Putamen (tissue), 1 donor: ENCODE data around the gene IMP3.
"Not testable (repeated sequence)": the region's sequence is repeated elsewhere in the genome, so short reads cannot be mapped to it uniquely, and the experiment has no call there.

ENCODE experiments used
- DNase-seq: peaks from one replicate; pipeline ENCODE4 v3.0.0-alpha.2; 2016; ENCODE audit warnings: low spot score

IMP3 gene

DNA sequence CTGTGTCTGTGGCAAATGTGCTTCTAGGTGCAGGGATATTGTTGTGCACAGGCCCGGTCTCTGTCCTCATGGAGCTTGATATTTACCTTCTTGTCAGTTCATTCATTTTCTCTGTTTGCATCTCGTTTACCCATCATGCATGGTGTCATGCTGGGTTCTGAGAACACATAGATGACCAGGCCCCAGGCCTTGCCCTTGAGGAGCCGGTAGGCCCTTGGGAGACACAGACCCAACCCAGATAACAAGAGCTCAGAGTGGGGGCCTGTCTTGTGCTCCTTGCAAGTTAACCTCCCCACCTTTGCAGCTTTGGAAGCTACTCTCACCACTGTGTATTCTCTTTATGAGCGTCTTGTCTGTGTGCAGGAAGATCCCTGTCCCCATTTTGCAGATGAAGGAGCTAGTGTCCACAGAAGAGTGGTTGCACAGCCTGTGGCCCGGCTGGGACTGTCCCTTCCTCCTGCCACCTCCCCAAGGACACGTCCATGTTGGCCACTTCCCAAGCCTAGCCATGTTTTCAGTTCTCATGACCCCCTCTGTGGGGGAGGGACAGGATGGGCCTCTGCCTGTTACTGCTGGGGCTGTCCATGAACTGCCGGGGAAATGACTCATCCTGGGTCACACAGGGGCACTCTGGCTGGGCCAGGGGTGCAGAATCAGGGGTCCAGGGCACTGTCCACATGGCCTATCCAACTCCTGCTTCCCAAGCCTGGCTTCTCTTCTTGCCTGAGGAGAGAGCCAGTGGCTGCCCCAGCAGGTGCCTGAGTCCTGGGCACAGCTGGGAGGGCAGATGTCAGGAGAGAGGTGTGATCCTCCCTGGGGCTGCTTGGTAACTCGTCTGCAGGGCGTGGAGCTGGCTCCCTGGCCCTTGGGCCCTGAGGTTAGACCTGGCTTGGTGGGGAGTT lies 11.1 kb upstream of the IMP3 start:
- no peak for DNase-seq

DNA sequence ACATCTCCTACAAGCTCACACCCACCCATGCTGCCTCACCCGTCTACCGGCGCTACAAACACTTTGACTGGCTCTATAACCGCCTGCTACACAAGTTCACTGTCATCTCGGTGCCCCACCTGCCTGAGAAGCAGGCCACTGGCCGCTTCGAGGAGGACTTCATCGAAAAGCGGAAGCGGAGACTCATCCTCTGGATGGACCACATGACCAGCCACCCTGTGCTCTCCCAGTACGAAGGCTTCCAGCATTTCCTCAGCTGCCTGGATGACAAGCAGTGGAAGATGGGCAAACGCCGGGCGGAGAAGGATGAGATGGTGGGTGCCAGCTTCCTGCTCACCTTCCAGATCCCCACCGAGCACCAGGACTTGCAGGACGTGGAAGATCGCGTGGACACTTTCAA lies 9.8 kb upstream of the IMP3 start:
- DNase-seq: no peak

DNA sequence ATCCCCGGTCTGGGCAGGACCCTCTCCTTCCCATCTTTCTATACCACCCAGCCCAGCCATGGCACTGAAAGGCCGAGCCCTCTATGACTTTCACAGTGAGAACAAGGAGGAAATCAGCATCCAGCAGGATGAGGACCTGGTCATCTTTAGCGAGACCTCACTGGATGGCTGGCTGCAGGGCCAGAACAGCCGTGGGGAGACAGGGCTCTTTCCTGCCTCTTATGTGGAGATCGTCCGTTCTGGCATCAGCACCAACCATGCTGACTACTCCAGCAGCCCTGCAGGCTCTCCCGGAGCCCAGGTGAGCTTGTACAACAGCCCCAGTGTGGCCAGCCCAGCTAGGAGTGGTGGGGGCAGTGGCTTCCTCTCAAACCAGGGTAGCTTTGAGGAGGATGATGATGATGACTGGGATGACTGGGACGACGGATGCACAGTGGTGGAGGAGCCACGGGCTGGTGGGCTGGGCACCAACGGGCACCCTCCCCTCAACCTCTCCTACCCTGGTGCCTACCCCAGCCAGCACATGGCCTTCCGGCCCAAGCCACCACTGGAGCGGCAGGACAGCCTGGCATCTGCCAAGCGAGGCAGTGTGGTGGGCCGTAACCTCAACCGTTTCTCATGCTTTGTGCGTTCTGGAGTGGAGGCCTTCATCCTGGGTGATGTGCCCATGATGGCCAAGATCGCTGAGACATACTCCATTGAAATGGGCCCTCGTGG lies 9.2 kb upstream of the IMP3 start:
- DNase-seq: no peak

DNA sequence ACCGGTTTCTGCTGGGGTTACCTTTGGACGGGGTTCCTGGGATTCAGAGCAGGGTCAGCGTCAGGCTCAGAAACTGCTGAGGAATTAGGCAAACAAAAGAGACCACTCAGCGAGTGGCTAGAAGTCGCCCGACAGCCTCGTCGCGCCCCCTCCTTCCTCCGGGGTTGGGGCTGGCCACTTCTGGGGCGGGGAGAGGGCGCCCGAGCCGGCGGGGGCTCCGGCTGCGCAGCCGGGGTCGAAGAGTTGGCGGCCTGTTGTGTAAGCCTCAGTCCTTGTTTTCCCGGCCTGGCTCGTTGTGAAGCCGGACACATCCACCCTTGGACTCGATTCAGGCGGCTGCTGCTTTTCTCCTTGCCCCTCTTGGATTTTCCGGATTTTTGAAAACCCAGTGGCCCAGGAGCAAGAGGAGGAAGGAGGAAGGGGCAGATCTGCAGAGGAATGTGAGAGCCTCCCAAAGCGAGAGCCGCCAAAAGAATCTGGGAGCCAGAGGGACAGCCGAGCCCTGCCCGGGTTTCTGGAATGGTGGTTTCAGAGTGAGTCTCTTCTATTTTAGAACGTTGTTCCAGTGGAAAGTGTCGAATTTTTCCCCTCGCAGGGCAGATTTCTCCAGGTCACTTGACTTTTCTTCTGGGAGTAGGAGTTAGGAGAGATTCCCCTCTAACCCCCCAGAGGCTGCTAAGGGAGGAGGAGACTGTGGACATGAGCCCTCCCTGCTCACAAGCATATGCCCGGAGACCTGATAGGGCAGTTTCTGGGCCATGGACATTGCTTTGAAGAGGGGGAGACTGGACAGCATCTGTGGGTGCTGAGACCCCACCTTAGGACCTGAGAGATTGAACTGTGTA lies 8.4 kb upstream of the IMP3 start:
- DNase-seq: no peak

DNA sequence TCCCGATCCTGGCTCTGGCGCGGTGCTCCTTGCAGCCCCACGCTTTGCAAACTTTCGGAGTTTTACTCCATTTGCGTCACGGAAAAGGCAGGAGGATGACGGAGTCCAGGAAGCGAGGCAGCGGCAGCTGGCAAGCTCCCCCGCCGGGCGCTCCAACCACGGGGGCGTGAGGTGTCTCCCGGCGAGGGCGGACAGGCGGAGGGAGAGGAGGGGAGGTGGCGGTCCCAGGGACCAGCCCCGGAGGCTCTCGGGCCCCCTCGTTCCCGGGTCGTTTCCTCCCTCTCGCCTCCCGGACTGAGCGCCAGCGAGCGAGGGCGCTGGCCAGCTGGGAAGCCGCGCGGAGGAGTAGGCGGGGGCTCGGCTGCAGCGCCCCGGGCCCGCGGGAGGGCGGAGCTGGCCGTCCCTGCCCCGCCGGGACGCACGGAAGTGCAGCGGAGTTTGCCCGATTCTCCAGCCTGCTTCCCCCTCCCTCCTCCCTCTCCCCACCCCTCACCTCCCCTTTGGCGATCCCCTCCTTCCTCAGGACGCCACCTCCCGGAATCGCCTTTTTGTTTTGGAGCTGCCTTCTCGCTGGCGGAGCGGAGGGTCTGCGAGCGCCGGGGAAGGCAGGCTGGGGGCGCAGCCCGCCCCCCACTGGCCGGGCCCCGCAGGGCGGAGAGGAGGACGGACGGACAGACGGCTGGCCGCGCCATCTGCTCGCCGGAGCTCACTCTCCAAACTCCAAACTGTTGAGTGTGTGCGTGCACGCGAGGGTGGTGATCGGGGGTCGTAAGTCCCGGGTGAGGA lies 7.5 kb upstream of the IMP3 start, which contains the start of gene SNX33:
Gene SNX33 (plus strand): TSS at position 543 of the 786 bp plus-strand sequence. CDS start 1,191 bp downstream, outside the sequence.
- peak; percentile 64 for DNase-seq

DNA sequence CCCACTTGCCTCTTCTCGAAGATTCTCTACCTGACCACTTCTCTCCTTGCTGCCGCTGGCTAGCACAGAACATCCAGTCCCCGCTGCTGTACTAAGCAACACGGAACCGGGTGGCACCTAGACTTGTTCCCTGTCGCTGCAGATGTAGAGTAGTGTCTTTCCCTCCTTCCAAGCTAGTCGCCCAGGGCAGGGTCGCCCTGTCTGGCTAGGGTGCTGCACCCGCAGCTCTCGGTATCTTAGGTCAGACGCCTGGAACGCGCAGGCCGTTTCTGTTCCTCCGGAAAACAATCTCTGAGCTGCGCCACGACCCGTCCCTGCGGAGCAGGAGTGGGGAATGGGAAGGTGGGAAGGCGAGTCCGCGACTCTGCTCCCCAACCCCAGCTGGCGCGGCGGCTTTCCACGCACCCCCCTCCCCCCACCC lies 6.9 kb upstream of the IMP3 start:
- no peak for DNase-seq

DNA sequence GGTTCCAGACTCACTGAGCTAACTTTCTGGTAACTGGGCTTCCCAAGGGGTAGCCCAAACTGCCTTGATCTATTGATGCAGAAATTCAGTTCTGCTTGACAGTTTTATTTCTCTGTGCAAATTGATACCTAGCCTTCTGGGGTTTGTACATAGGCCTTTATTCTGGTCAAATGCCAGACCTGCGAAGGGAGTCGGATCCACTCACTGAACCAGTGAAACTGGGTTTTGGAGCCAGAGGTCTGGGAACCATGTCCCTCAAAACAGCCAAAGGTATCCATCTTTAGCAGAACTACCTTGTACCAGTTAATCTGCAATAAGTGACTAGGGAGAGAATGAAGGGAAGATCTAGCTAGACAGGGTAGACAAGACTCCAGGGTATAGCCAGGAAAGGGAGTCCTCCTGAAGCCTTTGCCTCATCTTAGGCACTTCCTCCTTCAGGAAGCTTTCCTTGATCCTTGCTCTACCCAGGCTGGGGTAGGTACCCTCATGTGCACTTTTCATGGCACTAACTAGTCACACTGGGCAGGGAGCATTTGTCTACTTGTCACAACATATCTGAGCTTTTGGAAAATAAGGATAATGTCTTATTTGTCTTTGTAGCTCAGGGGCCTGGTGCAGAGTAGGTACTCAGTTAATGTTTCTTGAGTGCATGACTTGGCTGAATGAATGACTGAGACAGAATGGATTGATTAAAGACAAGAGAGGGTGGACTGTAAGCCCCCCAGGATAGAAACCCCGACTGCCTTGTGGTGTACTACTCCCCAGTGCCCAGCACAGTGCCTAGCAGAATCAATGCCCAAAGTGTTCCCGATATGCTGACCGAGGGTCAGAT lies 6.3 kb upstream of the IMP3 start:
- DNase-seq: no peak

DNA sequence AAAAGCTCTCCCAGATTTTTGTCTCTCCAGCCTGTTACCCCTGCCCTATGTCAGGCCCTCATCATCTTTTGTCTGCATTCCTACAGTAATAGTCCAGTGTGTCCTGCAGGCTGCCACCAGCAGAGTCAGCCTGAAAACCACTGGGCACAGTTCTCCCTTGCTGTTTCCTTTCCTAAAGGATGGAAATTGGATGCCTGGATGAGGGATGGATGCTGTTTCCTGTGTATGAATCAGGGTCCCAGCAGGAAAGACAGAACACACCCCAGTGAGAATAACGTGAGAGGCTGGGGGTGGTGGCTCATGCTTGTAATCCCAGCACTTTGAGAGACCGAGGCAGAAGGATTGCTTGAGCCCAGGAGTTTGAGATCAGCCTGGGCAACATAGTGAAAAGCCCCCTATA lies 4.4 kb upstream of the IMP3 start:
- DNase-seq: no peak

DNA sequence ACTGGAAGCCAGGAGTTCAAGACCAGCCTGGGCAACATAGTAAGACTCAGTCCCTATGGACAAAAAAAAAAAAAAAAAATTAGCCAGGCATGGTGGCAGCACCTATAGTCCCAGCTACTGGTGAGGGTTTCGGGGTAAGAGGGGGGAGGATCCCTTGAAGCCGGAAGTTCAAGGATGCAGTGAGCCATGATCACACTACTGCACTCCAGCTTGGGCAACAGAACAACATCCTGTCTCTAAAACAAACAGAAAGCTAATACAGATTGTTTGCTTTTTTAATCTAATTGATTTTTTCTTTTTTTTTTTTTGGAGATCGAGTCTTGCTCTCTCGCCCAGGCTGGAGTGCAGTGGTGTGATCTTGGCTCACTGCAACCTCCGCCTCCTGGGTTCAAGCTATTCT lies 1.6 kb upstream of the IMP3 start:
- no peak for DNase-seq

DNA sequence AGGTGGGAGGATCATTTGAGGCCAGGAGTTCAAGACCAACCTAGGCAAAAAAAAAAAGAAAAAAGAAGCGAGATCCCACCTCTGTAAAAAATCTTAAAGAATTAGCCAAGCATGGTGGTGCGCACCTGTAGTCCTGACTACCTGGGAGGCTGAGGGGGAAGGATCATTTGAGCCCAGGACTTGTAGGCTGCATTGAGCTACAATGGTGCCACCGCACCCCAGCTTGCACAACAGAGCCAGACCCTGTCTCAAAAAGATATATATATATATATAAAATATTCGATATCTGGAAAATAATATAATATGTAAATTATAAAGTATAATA lies 1.1 kb upstream of the IMP3 start:
- DNase-seq: no peak

DNA sequence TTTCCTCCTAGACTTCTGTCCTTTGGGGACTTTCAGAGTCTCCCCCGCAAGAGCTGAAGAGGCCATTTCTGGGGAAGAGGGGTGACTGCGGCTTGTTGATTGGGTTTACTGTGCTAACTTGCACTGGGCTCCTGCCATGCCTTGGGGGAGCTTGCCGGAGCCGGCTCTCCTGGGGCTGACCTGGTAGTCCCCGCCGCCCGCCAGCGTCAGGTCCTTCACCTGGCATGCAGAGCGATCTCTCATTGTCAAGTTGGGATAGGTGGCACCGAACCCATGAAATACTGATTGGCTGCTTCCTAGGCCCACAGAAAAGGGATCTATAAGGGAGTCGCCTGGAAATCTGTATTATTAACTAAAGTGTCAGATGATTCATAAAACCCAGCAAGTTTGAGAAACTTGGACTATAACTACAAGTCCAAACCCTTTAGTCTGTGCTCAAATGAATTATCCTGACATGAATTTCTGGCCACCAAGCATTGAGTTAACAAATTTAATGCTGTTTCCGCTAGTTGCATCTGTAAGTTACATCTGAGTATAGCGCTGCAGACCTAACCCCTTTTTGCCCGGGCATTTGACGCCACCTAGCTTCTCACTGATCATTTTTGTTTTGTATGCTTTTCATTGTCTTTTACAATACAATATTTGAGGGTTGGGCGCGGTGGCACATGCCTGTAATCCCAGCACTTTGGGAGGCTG lies 607 bp upstream of the IMP3 start:
- DNase-seq: no peak

DNA sequence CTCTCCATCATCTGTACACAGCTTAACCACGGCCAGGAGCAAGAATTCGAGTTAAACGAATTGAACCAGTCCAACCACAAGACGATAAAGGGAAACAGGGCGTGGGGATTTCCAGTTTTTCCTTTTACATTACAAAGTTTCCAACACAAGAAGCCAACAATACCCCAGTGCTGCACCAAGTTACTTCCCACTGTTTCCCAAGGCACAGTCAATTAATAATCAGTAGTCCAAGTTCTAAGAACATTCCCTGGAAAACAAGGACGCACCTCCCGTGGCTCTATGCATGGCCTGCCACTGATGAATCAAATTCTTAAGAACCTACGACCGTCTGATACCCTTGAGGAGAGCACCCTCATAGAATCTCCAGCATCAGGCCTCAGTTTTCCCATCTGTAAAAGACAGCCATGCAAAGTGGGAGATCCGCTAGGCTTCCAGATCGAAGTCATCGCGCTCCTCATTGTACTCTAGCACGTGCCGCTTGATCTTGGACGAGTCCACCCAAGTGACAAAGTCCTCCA lies 774 bp downstream of the IMP3 start:
- no peak for DNase-seq

DNA sequence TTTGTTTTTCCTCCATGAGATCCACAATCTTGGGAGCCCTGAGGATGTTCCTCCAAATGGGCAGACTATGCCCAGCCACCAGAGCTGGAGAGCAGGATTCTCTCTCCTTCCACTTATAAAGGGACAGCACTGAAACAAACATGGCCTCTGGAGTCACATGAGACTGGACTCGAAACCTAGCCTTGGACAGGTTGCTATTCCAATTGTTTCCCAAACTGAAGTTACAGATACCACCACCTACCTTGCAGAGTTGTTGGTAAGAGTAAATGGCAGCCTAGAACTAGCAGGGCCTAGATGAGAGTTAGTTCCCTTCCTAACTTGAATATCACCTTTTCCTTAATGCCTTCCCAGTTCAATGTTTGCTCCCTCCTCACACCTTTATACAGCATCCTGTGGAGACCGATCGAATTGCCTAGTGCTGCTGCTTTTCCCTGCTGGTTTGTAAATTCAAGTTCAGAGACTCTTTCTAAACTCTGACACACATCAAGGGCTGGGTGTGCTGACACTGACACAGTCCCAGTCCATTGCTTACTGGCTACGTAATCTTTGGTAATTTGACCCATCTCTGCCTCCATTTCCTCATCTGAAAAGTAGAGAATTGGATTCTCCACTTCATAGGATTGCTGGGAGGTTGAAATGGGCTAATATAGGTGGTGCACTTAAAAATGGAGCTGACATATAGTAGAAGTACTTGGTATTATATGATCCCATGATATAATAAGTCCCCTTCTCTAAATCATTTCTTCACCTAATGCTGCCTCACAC lies 2.6 kb downstream of the IMP3 start:
- no peak for DNase-seq

DNA sequence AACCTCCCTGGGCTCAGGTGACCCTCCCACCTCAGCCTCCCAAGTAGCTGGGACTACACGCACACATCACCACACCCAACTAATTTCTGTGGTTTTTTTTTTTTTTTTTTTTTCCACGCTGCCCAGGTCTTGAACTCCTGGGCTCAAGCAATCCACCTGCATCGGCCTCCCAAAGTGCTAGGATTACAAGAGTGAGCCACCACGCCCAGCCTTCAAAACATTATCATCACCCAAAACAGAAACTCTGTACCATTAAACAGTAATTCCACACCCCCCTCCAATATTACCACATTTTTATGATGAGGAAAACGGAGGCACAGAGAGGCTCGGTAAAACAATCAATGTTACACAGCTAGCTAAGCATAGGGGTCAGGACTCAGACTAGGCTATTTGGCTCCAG lies 4.0 kb downstream of the IMP3 start:
- DNase-seq: no peak

DNA sequence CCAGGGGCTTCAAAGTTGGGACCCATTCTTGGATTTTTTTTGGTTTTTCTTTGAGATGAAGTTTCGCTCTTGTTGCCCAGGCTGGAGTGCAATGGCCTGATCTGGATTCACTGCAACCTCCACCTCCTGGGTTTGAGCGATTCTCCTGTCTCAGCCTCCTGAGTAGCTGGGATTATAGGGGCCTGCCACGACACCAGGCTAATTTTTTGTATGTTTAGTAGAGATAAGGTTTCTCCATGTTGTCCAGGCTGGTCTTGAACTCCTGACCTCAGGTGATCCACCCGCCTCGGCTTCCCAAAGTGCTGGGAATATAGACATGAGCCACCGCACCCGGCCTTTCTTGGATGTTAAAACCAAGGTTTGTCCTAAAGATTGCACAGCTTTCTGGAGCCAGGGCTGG lies 6.1 kb downstream of the IMP3 start:
- not testable (repeated sequence) for DNase-seq

DNA sequence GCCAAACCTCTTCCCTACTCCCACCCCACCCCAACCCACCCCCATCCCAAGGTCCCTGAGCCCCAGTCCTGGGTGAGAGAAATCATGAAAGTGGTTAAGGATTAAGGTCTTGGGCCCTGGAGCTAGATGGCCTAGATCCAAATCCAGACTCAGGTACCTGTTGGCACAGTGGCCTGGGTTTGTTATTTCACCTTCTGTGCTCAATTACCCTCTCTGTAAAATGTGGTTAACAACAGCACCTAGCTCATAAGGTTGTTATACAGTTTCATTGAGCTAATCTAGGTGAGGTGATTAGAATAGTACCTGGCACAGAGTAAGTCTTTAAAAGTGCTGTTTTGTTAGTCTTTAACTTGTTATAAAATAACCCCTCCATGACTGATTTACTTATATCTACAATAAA lies 8.1 kb downstream of the IMP3 start:
- no peak for DNase-seq

DNA sequence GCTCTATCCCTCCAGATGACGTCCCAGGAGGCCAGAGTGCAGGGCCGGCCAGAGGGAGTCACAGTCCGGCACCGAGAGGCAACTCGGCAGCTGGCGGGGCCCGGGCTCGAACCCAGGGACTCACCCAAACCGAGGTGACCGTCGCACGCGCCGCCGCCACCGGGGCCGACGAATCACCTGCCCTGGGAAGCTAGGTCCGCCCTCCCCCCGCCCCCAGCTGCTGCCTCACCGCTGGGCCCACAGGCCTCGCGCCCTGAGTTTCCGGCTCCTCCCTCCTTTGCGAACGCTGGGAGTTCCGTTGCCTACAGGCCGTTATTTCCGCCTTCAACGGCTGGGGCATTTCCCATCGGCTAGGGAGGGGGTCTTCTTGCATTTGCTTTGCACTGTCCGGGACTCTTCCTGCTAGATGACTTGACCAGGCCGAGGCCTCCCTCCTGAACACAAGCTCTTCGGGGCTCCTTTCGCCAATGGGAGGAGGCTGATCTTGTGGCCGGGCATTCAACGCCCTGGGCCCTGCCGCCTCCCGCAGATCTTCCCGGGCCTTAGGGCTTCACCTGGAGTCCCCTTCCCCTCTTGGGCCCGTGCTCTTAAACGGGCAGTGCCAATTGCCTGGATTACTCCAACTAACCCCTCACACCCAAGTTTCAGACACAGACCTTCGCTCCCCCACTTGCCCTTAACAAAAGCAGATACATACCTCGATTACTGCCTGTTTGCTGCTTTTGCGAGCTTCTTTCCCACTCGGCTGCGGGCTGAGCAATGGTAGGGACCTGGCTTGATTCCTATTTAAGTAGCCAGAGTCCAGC lies 14.3 kb downstream of the IMP3 start, which contains the start of gene SNUPN:
Gene SNUPN (minus strand): TSS at position 184 of the 806 bp plus-strand sequence. CDS start 4,674 bp downstream, outside the sequence.
- peak; percentile 92 for DNase-seq

DNA sequence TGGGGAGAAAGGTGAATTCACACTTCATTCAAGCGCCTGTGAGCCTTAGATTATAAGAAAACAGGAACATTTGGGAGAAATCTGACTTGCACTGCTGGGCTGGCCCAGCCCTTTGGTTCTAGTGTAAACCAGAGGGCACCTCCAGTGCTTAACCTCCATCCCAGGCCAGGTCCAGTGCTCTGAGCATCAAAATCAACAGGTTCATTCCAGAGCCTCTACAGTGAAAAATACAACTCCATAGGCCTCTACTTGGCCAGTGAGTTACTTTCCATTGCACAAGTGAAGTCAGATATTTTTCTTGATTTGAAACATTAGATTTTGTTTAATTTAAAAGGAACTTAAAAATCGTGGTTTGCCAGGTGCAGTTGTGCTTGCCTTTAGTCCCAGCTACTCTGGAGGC lies 17.5 kb downstream of the IMP3 start:
- DNase-seq: no peak
